Uterus (tissue), 4 donors: Measurements from ENCODE around the gene UFD1. TPM values are rescaled to one million over a fixed set of nuclear protein-coding genes. Genes with fewer than 3 reads are reported as not detected.

Experiments used
- DNase-seq, 2 donors: peaks; one replicate each; pipeline ENCODE4 v3.0.0-alpha.2; 2019 to 2020
- H3K27ac ChIP-seq, 2 donors: fragments of 200-600 bp; sonication (generic); 1 replicate in 1 of 2; 2 replicates in 1 of 2; pipeline ENCODE4 v1.5.1; 2016 to 2018
- H3K27me3 ChIP-seq, 2 donors: fragments of 200-600 bp; sonication (generic); one replicate each; pipeline ENCODE4 v1.5.1; 2018 to 2019; ENCODE audit warnings: control low read depth in 1 of 2
- H3K36me3 ChIP-seq, 2 donors: fragments of 200-600 bp; sonication (generic); one replicate each; pipeline ENCODE4 v1.5.1; 2019; ENCODE audit warnings: control low read depth in 1 of 2
- H3K4me1 ChIP-seq, 2 donors: fragments of 200-600 bp; sonication (generic); one replicate each; pipeline ENCODE4 v1.5.1; 2018 to 2019; ENCODE audit warnings: control low read depth in 1 of 2
- H3K4me3 ChIP-seq, 2 donors: fragments of 200-600 bp; sonication (generic); 1 replicate in 1 of 2; 2 replicates in 1 of 2; pipeline ENCODE4 v1.5.1; 2018 to 2019; ENCODE audit warnings: mild to moderate bottlenecking in 1 of 2
- H3K9me3 ChIP-seq, 2 donors: fragments of 200-600 bp; sonication (generic); one replicate each; pipeline ENCODE4 v1.5.1; 2019; ENCODE audit warnings: control low read depth in 1 of 2
- CTCF ChIP-seq, 4 experiments: fragments of 200-600 bp in 2 of 4; fragments of 450-650 bp in 2 of 4; sonication (generic) in 2 of 4; IDR thresholded peaks; one replicate each; pipeline ENCODE4 v1.5.1; 2016 to 2019; ENCODE audit warnings: antibody characterized with exemption in 4 of 4, mild to moderate bottlenecking in 2 of 4, moderate library complexity in 1 of 4
- POLR2A ChIP-seq, 2 donors: fragments of 450-650 bp; IDR thresholded peaks; one replicate each; pipeline ENCODE4 v1.6.1; 2016; ENCODE audit warnings: antibody characterized with exemption in 2 of 2, mild to moderate bottlenecking in 1 of 2, moderate library complexity in 1 of 2
- intact Hi-C: fragments of 100-400 bp; cut with DNase I; formaldehyde crosslinking; loops from one replicate; pipeline ENCODE4 v1.15.1; 2023; ENCODE audit warnings: low total_unique reads
- total RNA-seq, 4 donors: library from RNA; depleted of rRNA in 3 of 4; stranded (reverse); fragments of >200 nt in 3 of 4; gene quantifications; one replicate each; pipeline versions ENCODE4 v1.1.0 to v1.2.4, GENCODE V29; 2014 to 2023
- donor health status: DM: yes; HTN: yes; CAD: no.

UFD1 gene
- total RNA-seq, 4 donors from 2014 or later: 30.5 to 55.0 (median 45.7) TPM

- intact Hi-C loops: no loop called here
- TF ChIP-seq CTCF (IDR thresholded peaks at IDR 0.05) (no peak), POLR2A (IDR thresholded peaks at IDR 0.05) (no peak)
- H3K4me1 ChIP-seq: no peaks in the 10 kb centered on the region
- H3K9me3 ChIP-seq: no peaks in the 10 kb centered on the region
- no peak overlapping the region for H3K4me3 ChIP-seq
- H3K36me3 ChIP-seq: no peaks in the 10 kb centered on the region
- no peak overlapping the region for H3K27ac ChIP-seq
- DNase-seq: no peak
- H3K27me3 ChIP-seq: no peaks in the 10 kb centered on the region
These were observed 27.2 kb upstream of the UFD1 start for GRCh38 chr22:19506212-19506611.

- Histone ChIP-seq H3K4me1 (no peaks in the 10 kb centered on the region), H3K27ac (no peak overlapping the region), H3K4me3 (no peak overlapping the region), H3K9me3 (no peaks in the 10 kb centered on the region), H3K36me3 (no peaks in the 10 kb centered on the region), H3K27me3 (no peaks in the 10 kb centered on the region)
- TF ChIP-seq CTCF (IDR thresholded peaks at IDR 0.05) (no peak), POLR2A (IDR thresholded peaks at IDR 0.05) (no peak)
- intact Hi-C loops: no loop called here
- DNase-seq: no peak
These were observed 26.7 kb upstream of the UFD1 start for GRCh38 chr22:19505735-19506126.

- TF ChIP-seq POLR2A (IDR thresholded peaks at IDR 0.05) (no peak), CTCF (IDR thresholded peaks at IDR 0.05) (no peak)
- Histone ChIP-seq H3K27ac (no peak overlapping the region), H3K4me1 (no peaks in the 10 kb centered on the region), H3K27me3 (no peaks in the 10 kb centered on the region), H3K36me3 (no peaks in the 10 kb centered on the region), H3K4me3 (no peak overlapping the region), H3K9me3 (no peaks in the 10 kb centered on the region)
- DNase-seq: no peak
- intact Hi-C loops: no loop called here
These were observed 26.1 kb upstream of the UFD1 start for GRCh38 chr22:19504900-19505734.

GRCh38 chr22:19503869-19504268, 24.9 kb upstream of the UFD1 start:
- H3K36me3 ChIP-seq: no peaks in the 10 kb centered on the region
- no peak overlapping the region for H3K4me3 ChIP-seq
- no peaks in the 10 kb centered on the region for H3K27me3 ChIP-seq
- no peaks in the 10 kb centered on the region for H3K9me3 ChIP-seq
- H3K27ac ChIP-seq: no peak overlapping the region
- no peaks in the 10 kb centered on the region for H3K4me1 ChIP-seq
- no peak for DNase-seq
- intact Hi-C loops: no loop called here
- TF ChIP-seq CTCF (IDR thresholded peaks at IDR 0.05): no peak

- intact Hi-C loops: no loop called here
- H3K27ac ChIP-seq: no peak overlapping the region
- H3K36me3 ChIP-seq: no peaks in the 10 kb centered on the region
- no peaks in the 10 kb centered on the region for H3K27me3 ChIP-seq
- H3K9me3 ChIP-seq: no peaks in the 10 kb centered on the region
- no peak for TF ChIP-seq CTCF (IDR thresholded peaks at IDR 0.05)
- TF ChIP-seq POLR2A (IDR thresholded peaks at IDR 0.05): no peak
- H3K4me3 ChIP-seq: no peak overlapping the region
- DNase-seq: no peak
- no peaks in the 10 kb centered on the region for H3K4me1 ChIP-seq
These were observed 24.4 kb upstream of the UFD1 start for GRCh38 chr22:19503367-19503766.
